K562 (cell line): Measurements from ENCODE around the gene HARS2. TPM values are rescaled to one million over a fixed set of nuclear protein-coding genes. Genes with fewer than 3 reads are reported as not detected.

Experiments
- CREBBP ChIP-seq: IDR thresholded peaks from one replicate; pipeline ENCODE4 v1.6.1; 2012; ENCODE audit warnings: low read depth, mild to moderate bottlenecking, control low read depth, inconsistent platforms, low read length
- E4F1 ChIP-seq: fragments of 250-450 bp; sonication (Bioruptor Pico); IDR thresholded peaks from 2 replicates; pipeline ENCODE4 v1.5.0; 2021; ENCODE audit warnings: mild to moderate bottlenecking, borderline replicate concordance
- EP300 ChIP-seq: IDR thresholded peaks from 2 replicates; pipeline ENCODE4 v1.6.1; 2012; ENCODE audit warnings: low read length, improper control_type of control experiment
- ESRRB ChIP-seq: fragments of 250-450 bp; sonication (Bioruptor Pico); IDR thresholded peaks from 2 replicates; pipeline ENCODE4 v1.5.0; 2020; ENCODE audit warnings: mild to moderate bottlenecking, moderate library complexity, borderline replicate concordance
- GTF2F1 ChIP-seq: IDR thresholded peaks from 2 replicates; pipeline ENCODE4 v1.6.1; 2011; ENCODE audit warnings: low read depth, low read length, improper control_type of control experiment
- HOXB6 ChIP-seq: fragments of 250-450 bp; sonication (Bioruptor Pico); IDR thresholded peaks from 2 replicates; pipeline ENCODE4 v1.5.1; 2022; ENCODE audit warnings: mild to moderate bottlenecking, borderline replicate concordance
- ID3 ChIP-seq, 2 experiments: fragments of 250-450 bp in 1 of 2; fragments of 450-650 bp in 1 of 2; sonication (Bioruptor Pico) in 1 of 2; IDR thresholded peaks; 2 replicates each; pipeline versions ENCODE4 v1.6.1 to v1.8.0; 2016 to 2021; ENCODE audit warnings: mild to moderate bottlenecking in 2 of 2, moderate library complexity in 2 of 2, missing compliant biosample characterization in 1 of 2, missing genetic modification characterization in 1 of 2
- MED1 ChIP-seq: sonication (generic); formaldehyde crosslinking; IDR thresholded peaks from 2 replicates; pipeline ENCODE4 v1.8.1; 2023; ENCODE audit warnings: missing genetic modification reagents, borderline replicate concordance
- PHB2 ChIP-seq: fragments of 450-650 bp; IDR thresholded peaks from 2 replicates; pipeline ENCODE4 v1.6.1; 2017; ENCODE audit warnings: low read depth
- RERE ChIP-seq: sonication (generic); formaldehyde crosslinking; IDR thresholded peaks from 2 replicates; pipeline ENCODE4 v1.8.0; 2023; ENCODE audit warnings: missing genetic modification reagents, mild to moderate bottlenecking, borderline replicate concordance
- SIRT6 ChIP-seq: IDR thresholded peaks from one replicate; pipeline ENCODE4 v1.6.1; 2012; ENCODE audit warnings: low read depth, mild to moderate bottlenecking, control low read depth, inconsistent platforms, low read length, moderate library complexity
- TEAD4 ChIP-seq, 2 experiments: sonication (generic) in 1 of 2; formaldehyde crosslinking in 1 of 2; IDR thresholded peaks; 2 replicates each; pipeline versions ENCODE4 v1.6.1 to v1.8.0; 2012 to 2022; ENCODE audit warnings: borderline replicate concordance in 1 of 2, inconsistent platforms in 1 of 2, low read length in 1 of 2, mild to moderate bottlenecking in 1 of 2, missing genetic modification reagents in 1 of 2
- ZBTB8A ChIP-seq: fragments of 450-650 bp; IDR thresholded peaks from 2 replicates; pipeline ENCODE4 v1.6.1; 2018; ENCODE audit warnings: mild to moderate bottlenecking, moderate library complexity; ENCODE audit not compliant: partially characterized antibody
- ZNF133 ChIP-seq: fragments of 250-450 bp; sonication (Bioruptor Pico); IDR thresholded peaks from 2 replicates; pipeline ENCODE4 v1.4.0; 2020; ENCODE audit warnings: mild to moderate bottlenecking
- ZNF347 ChIP-seq: fragments of 450-650 bp; formaldehyde crosslinking; IDR thresholded peaks from 2 replicates; pipeline ENCODE4 v1.4.0; 2020; ENCODE audit warnings: low read depth, mild to moderate bottlenecking, moderate library complexity
- ZNF444 ChIP-seq: fragments of 250-450 bp; sonication (Bioruptor Pico); IDR thresholded peaks from 2 replicates; pipeline ENCODE4 v1.4.0; 2020; ENCODE audit warnings: mild to moderate bottlenecking, moderate library complexity
- ZNF699 ChIP-seq: fragments of 250-450 bp; sonication (Bioruptor Pico); IDR thresholded peaks from 2 replicates; pipeline ENCODE4 v1.8.0; 2021; ENCODE audit warnings: mild to moderate bottlenecking, moderate library complexity; ENCODE audit not compliant: insufficient replicate concordance
- ZNF707 ChIP-seq: fragments of 250-450 bp; sonication (Bioruptor Pico); conservative IDR thresholded peaks from 2 replicates; pipeline ENCODE4 v1.8.0; 2022; ENCODE audit warnings: inconsistent platforms, mild to moderate bottlenecking, moderate library complexity
- polyA plus RNA-seq, 8 experiments: library from polyadenylated mRNA; depleted of rRNA in 4 of 8; stranded (reverse) in 5 of 8; unstranded in 3 of 8; fragments of >200 nt; fragmentation: Nextera tagmentation in 2 of 8; fragmentation: Illumina TruSeq in 1 of 8; extraction: Ambion mirVana in 2 of 8; extraction: Trizol in 1 of 8; gene quantifications; 2 replicates each; pipeline versions ENCODE4 v1.2.1 to v1.2.3, GENCODE V29; 2011 to 2014; ENCODE audit warnings: inconsistent platforms in 1 of 8, missing spikeins in 1 of 8
- total RNA-seq, 7 experiments: library from RNA; depleted of rRNA in 6 of 7; stranded (reverse); fragments of >200 nt in 6 of 7; fragmentation: Illumina TruSeq in 2 of 7; extraction: Trizol in 2 of 7; gene quantifications; 2 replicates each; pipeline versions ENCODE4 v1.2.1 to v1.2.3, GENCODE V29; 2011 to 2021; ENCODE audit warnings: low replicate concordance in 1 of 7

Gene HARS2
- total and polyA plus RNA-seq, 9 of the 15 experiments (the other 6 are each of a cell fraction or from before 2014, with no cell fraction given): 8.5 to 41.6 (median 27.1) TPM

GRCh38 chr5:140690941-140691924 is at the start of gene HARS2, which contains the start of gene HARS1 (continued):
- TF ChIP-seq RERE (no peak; the same call in 1 of the 2 replicates), ZNF699 (CRISPR knock-in tag) (no peak), ZNF707 (CRISPR knock-in tag) (no peak), CREBBP (no peak), PHB2 (no peak), ID3 (CRISPR knock-in tag; IDR thresholded peaks at IDR 0.05) (no peak), ID3 (tag; IDR thresholded peaks at IDR 0.05) (no peak), MED1 (CRISPR knock-in tag) (no peak), TEAD4 (IDR thresholded peaks at IDR 0.05; ENCODE audit: low read length) (no peak), TEAD4 (CRISPR knock-in tag; IDR thresholded peaks at IDR 0.05; ENCODE audit: borderline replicate concordance) (no peak; the same call in 1 of the 2 replicates), ZNF444 (no peak), ZNF347 (CRISPR knock-in tag) (no peak), GTF2F1 (no peak), ZBTB8A (no peak), ESRRB (no peak), SIRT6 (no peak), ZNF133 (CRISPR knock-in tag) (no peak), HOXB6 (CRISPR knock-in tag) (peak; percentile 28; the same call in 1 of the 2 replicates), EP300 (peak; percentile 51; the same call in 1 of the 2 replicates), E4F1 (CRISPR knock-in tag) (no peak)
